COR-L47 (cell line): ENCODE results near the gene LINS1.

Source experiments
- DNase-seq: peaks from one replicate; lab custom pipeline; 2025; lab: John Stamatoyannopoulos, UW

Gene LINS1

GRCh38 chr15:100602064-100602822 is at the start of gene LINS1, which contains the start of gene ASB7:
TSS of gene LINS1 (minus strand) at chr15:100602184. CDS start at chr15:100580842, 21,342 bp downstream.
TSS of gene ASB7 (plus strand) at chr15:100602589. CDS start at chr15:100612217, 9,628 bp downstream.
- peak; percentile 99 for DNase-seq

GRCh38 chr15:100651253-100651652 is 49.3 kb upstream of the LINS1 start:
- DNase-seq, result no peak

- no peak for DNase-seq
Measured at GRCh38 chr15:100650685-100651084, 48.7 kb upstream of the LINS1 start.

- no peak for DNase-seq
Measured at GRCh38 chr15:100648951-100649350, 47.0 kb upstream of the LINS1 start.

- DNase-seq, result no peak
Measured at GRCh38 chr15:100645671-100646070, 43.7 kb upstream of the LINS1 start.

- DNase-seq, result no peak
Measured at GRCh38 chr15:100642950-100643338, 41.0 kb upstream of the LINS1 start.

GRCh38 chr15:100642213-100642949 is 40.4 kb upstream of the LINS1 start:
- no peak for DNase-seq

GRCh38 chr15:100638177-100638730 is 36.3 kb upstream of the LINS1 start:
- DNase-seq, result no peak

- no peak for DNase-seq
Measured at GRCh38 chr15:100635406-100636071, 33.6 kb upstream of the LINS1 start.

- no peak for DNase-seq
Measured at GRCh38 chr15:100633763-100634075, 31.7 kb upstream of the LINS1 start.

GRCh38 chr15:100631831-100632230 is 29.8 kb upstream of the LINS1 start:
- DNase-seq, result no peak

GRCh38 chr15:100628746-100629145 is 26.8 kb upstream of the LINS1 start:
- DNase-seq, result no peak

GRCh38 chr15:100627789-100628395 is 25.9 kb upstream of the LINS1 start:
- peak; percentile 28 for DNase-seq

GRCh38 chr15:100623301-100623700 is 21.3 kb upstream of the LINS1 start:
- DNase-seq, result no peak

- DNase-seq, result no peak
Measured at GRCh38 chr15:100616700-100617099, 14.7 kb upstream of the LINS1 start.

GRCh38 chr15:100615801-100616200 is 13.8 kb upstream of the LINS1 start:
- DNase-seq, result no peak

GRCh38 chr15:100614918-100615317 is 12.9 kb upstream of the LINS1 start:
- DNase-seq, result no peak

GRCh38 chr15:100614336-100614735 is 12.4 kb upstream of the LINS1 start:
- DNase-seq, result no peak

- no peak for DNase-seq
Measured at GRCh38 chr15:100613208-100613607, 11.2 kb upstream of the LINS1 start.

- DNase-seq, result no peak
Measured at GRCh38 chr15:100612539-100612938, 10.6 kb upstream of the LINS1 start.

GRCh38 chr15:100602823-100603393 is 924 bp upstream of the LINS1 start:
- DNase-seq, result no peak

- no peak for DNase-seq
Measured at GRCh38 chr15:100601617-100602063, 344 bp downstream of the LINS1 start.
